Liver (tissue), 9 donors: ENCODE data around the gene BSN. TPM values are rescaled to one million over a fixed set of nuclear protein-coding genes. Genes with fewer than 3 reads are reported as not detected.

ENCODE experiments used
- DNase-seq: peaks from one replicate; pipeline ENCODE4 v3.0.0-alpha.2; 2017; ENCODE audit warnings: low spot score
- H3K27ac ChIP-seq, 2 donors: one replicate each; pipeline ENCODE4 v1.7.0; 2013; ENCODE audit warnings: inconsistent platforms in 2 of 2, low read length in 2 of 2, control low read depth in 1 of 2, low read depth in 1 of 2, mild to moderate bottlenecking in 1 of 2
- H3K27me3 ChIP-seq, 4 donors: one replicate each; pipeline versions ENCODE4 v1.6.1 to v1.7.0; 2013; ENCODE audit warnings: low read length in 3 of 4, inconsistent platforms in 1 of 4, mild to moderate bottlenecking in 1 of 4, moderate library complexity in 1 of 4; ENCODE audit not compliant: control insufficient read depth in 4 of 4, insufficient read depth in 4 of 4
- H3K36me3 ChIP-seq, 4 donors: one replicate each; pipeline versions ENCODE4 v1.6.1 to v1.7.0; 2013; ENCODE audit warnings: low read length in 3 of 4, mild to moderate bottlenecking in 3 of 4, low read depth in 1 of 4, moderate library complexity in 1 of 4; ENCODE audit not compliant: control insufficient read depth in 4 of 4, insufficient read depth in 3 of 4
- H3K4me1 ChIP-seq, 4 donors: one replicate each; pipeline versions ENCODE4 v1.6.1 to v1.7.0; 2013; ENCODE audit warnings: low read length in 3 of 4, mild to moderate bottlenecking in 3 of 4, moderate library complexity in 1 of 4; ENCODE audit not compliant: control insufficient read depth in 4 of 4, insufficient read depth in 4 of 4
- H3K4me3 ChIP-seq, 3 donors: one replicate each; pipeline versions ENCODE4 v1.6.1 to v1.7.0; 2013; ENCODE audit warnings: low read length in 3 of 3, control low read depth in 1 of 3, low read depth in 1 of 3, mild to moderate bottlenecking in 1 of 3
- H3K9ac ChIP-seq, 2 donors: one replicate each; pipeline ENCODE4 v1.7.0; 2013; ENCODE audit warnings: low read length in 2 of 2, mild to moderate bottlenecking in 2 of 2, moderate library complexity in 2 of 2, control low read depth in 1 of 2, low read depth in 1 of 2
- H3K9me3 ChIP-seq, 4 donors: one replicate each; pipeline versions ENCODE4 v1.6.1 to v1.7.0; 2013; ENCODE audit warnings: low read length in 3 of 4; ENCODE audit not compliant: control insufficient read depth in 4 of 4
- ATF3 ChIP-seq: IDR thresholded peaks from 2 replicates; pipeline ENCODE4 v1.6.1; 2016; ENCODE audit warnings: antibody characterized with exemption
- CTCF ChIP-seq: fragments of 150-350 bp; IDR thresholded peaks from 2 replicates; pipeline ENCODE4 v1.5.1; 2017; ENCODE audit warnings: improper control_type of control experiment, low read depth, low read length; ENCODE audit not compliant: missing input control
- EGR1 ChIP-seq, 2 donors: IDR thresholded peaks; 2 replicates each; pipeline ENCODE4 v1.6.1; 2016 to 2018; ENCODE audit warnings: antibody characterized with exemption in 2 of 2, low read depth in 2 of 2
- FOXA2 ChIP-seq: IDR thresholded peaks from 2 replicates; pipeline ENCODE4 v1.6.1; 2016; ENCODE audit warnings: antibody characterized with exemption
- GABPA ChIP-seq, 2 donors: IDR thresholded peaks in 1 of 2; conservative IDR thresholded peaks in 1 of 2; 2 replicates each; pipeline ENCODE4 v1.6.1; 2016; ENCODE audit warnings: antibody characterized with exemption in 2 of 2, mild to moderate bottlenecking in 1 of 2, moderate library complexity in 1 of 2
- HNF4A ChIP-seq, 2 donors: conservative IDR thresholded peaks; 2 replicates each; pipeline ENCODE4 v1.6.1; 2016; ENCODE audit warnings: antibody characterized with exemption in 2 of 2, mild to moderate bottlenecking in 2 of 2
- RXRA ChIP-seq, 2 donors: IDR thresholded peaks; 2 replicates each; pipeline ENCODE4 v1.6.1; 2017 to 2018; ENCODE audit warnings: antibody characterized with exemption in 2 of 2, mild to moderate bottlenecking in 1 of 2
- TAF1 ChIP-seq: conservative IDR thresholded peaks from 2 replicates; pipeline ENCODE4 v1.6.1; 2016; ENCODE audit warnings: antibody characterized with exemption, mild to moderate bottlenecking
- YY1 ChIP-seq: IDR thresholded peaks from 2 replicates; pipeline ENCODE4 v1.6.1; 2016; ENCODE audit warnings: antibody characterized with exemption, mild to moderate bottlenecking
- WGBS: extraction: QIAGEN DNeasy Blood & Tissue Kit; methylation state at CpG from one replicate; pipeline ENCODE4 v1.1.7; 2013; 5-methylcytosine and 5-hydroxymethylcytosine counted together
- polyA plus RNA-seq, 2 donors: library from polyadenylated mRNA; stranded (reverse) in 1 of 2; unstranded in 1 of 2; fragments of 200-250 nt in 1 of 2; fragments of >200 nt in 1 of 2; fragmentation: Nextera tagmentation in 1 of 2; extraction: Ambion mirVana in 1 of 2; gene quantifications; one replicate each; pipeline versions ENCODE4 v1.2.1 to v1.2.3, GENCODE V29; 2013 to 2015
- total RNA-seq, 2 donors: library from RNA; depleted of rRNA; stranded (reverse); fragments of >200 nt; gene quantifications; one replicate each; pipeline ENCODE4 v1.2.3, GENCODE V29; 2014
- TF ChIP-seq, protein P1 (sequence below): IDR thresholded peaks from 2 replicates; pipeline ENCODE4 v1.6.1; 2016; ENCODE audit warnings: antibody characterized with exemption
- donor health status: healthy.
- donor health status: healthy.
- donor health status: healthy.
- donor health status: healthy.
- donor health status: healthy.

BSN gene
- total and polyA plus RNA-seq, 4 donors, result 0.32 to 0.67 (median 0.40) TPM

- 80% methylated on average over 10 of the region's 10 CpGs for WGBS
- no peak overlapping the region for H3K9ac ChIP-seq
- H3K36me3 ChIP-seq, result no peaks in the 10 kb centered on the region
- TF ChIP-seq, protein P1, sequence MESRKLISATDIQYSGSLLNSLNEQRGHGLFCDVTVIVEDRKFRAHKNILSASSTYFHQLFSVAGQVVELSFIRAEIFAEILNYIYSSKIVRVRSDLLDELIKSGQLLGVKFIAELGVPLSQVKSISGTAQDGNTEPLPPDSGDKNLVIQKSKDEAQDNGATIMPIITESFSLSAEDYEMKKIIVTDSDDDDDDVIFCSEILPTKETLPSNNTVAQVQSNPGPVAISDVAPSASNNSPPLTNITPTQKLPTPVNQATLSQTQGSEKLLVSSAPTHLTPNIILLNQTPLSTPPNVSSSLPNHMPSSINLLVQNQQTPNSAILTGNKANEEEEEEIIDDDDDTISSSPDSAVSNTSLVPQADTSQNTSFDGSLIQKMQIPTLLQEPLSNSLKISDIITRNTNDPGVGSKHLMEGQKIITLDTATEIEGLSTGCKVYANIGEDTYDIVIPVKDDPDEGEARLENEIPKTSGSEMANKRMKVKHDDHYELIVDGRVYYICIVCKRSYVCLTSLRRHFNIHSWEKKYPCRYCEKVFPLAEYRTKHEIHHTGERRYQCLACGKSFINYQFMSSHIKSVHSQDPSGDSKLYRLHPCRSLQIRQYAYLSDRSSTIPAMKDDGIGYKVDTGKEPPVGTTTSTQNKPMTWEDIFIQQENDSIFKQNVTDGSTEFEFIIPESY, result no peak
- TF ChIP-seq CTCF (no peak), GABPA (IDR thresholded peaks at IDR 0.05 in 1 of 2, conservative IDR thresholded peaks at IDR 0.05 in 1 of 2) (no peak), RXRA (IDR thresholded peaks at IDR 0.05) (no peak), TAF1 (no peak), EGR1 (IDR thresholded peaks at IDR 0.05; ENCODE audit: low read depth in 2 of 2) (no peak), FOXA2 (no peak)
- no peaks in the 10 kb centered on the region for H3K9me3 ChIP-seq
- no peaks in the 10 kb centered on the region for H3K4me1 ChIP-seq
- no peak overlapping the region for H3K4me3 ChIP-seq
- no peaks in the 10 kb centered on the region for H3K27me3 ChIP-seq
- DNase-seq, result no peak
- no peak overlapping the region for H3K27ac ChIP-seq
These were observed 100.8 kb downstream of the BSN start for GRCh38 chr3:49654955-49655556.

GRCh38 chr3:49655731-49656285 lies 101.5 kb downstream of the BSN start:
- TF ChIP-seq ATF3, result no peak
- no peak for TF ChIP-seq YY1
- TF ChIP-seq, protein P1, result no peak
- no peak for TF ChIP-seq HNF4A (conservative IDR thresholded peaks at IDR 0.05)
- TF ChIP-seq GABPA (IDR thresholded peaks at IDR 0.05 in 1 of 2, conservative IDR thresholded peaks at IDR 0.05 in 1 of 2), result no peak
- no peak for DNase-seq
- 97% methylated on average over 19 of the region's 19 CpGs for WGBS

More at GRCh38 chr3:49655731-49656285, 101.5 kb downstream of the BSN start:
- no peak overlapping the region for H3K27ac ChIP-seq
- H3K36me3 ChIP-seq, result no peaks in the 10 kb centered on the region
- H3K4me1 ChIP-seq, result no peaks in the 10 kb centered on the region
- no peak overlapping the region for H3K4me3 ChIP-seq
- no peaks in the 10 kb centered on the region for H3K9me3 ChIP-seq
- no peak overlapping the region for H3K9ac ChIP-seq
- H3K27me3 ChIP-seq, result no peaks in the 10 kb centered on the region
